Skin of body (tissue), 2 donors: Measurements from ENCODE around the gene TEX47. TPM values are rescaled to one million over a fixed set of nuclear protein-coding genes. Genes with fewer than 3 reads are reported as not detected.

Experiments used
- DNase-seq: peaks from one replicate; lab custom pipeline; 2025; lab: John Stamatoyannopoulos, UW
- total RNA-seq: library from RNA; depleted of rRNA; stranded (reverse); fragments of >200 nt; gene quantifications from one replicate; pipeline ENCODE4 v1.2.3, GENCODE V29; 2014

The TEX47 gene
- total RNA-seq: not detected

DNA sequence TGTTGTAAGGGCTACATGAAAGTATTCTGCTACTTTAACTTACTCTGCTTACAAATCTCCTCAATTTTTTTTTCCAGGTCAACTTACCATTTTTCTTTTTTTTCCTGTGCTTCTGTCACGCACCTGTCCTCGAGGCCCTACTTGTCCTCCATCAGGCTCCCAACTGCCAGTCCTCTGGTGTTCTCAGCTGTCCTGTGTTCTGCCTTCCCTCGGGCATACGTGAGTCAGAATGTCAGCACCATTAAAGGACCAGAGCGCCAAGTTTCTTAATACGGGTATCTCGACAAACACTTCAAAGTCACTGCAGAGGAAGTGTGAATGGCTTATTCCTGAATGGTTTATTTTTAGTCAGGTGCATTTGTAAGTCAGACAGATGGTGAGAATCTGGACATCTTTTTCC lies at the start of gene TEX47:
TSS of gene TEX47 (minus strand) at position 185 of the 400 bp plus-strand sequence. CDS start 795 bp downstream, outside the sequence.
- no peak for DNase-seq

GRCh38 chr7:88845091-88845490 lies 49.6 kb upstream of the TEX47 start:
- no peak for DNase-seq

DNA sequence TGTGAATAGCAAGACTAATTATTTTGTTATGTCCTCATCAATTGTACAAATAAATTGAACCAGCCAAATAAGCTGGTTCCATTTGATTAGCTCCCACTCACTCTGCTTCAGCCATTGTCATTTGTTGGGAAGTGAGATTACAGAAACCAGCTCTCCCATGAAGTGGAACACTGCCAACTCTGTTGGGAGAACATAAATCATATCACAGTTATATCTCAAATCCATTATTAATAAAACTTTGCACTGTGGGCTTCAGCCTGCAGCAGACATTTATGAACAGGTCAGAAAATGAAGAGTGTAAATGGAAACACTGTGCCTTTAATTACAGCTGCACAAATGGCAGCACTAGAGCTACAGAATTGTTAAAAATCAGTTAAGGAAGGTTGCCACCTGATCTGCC lies 46.7 kb upstream of the TEX47 start:
- DNase-seq: no peak

- DNase-seq: no peak
Observed at GRCh38 chr7:88835147-88835728, 39.7 kb upstream of the TEX47 start.

- no peak for DNase-seq
Observed at GRCh38 chr7:88826222-88826621, 30.7 kb upstream of the TEX47 start.

DNA sequence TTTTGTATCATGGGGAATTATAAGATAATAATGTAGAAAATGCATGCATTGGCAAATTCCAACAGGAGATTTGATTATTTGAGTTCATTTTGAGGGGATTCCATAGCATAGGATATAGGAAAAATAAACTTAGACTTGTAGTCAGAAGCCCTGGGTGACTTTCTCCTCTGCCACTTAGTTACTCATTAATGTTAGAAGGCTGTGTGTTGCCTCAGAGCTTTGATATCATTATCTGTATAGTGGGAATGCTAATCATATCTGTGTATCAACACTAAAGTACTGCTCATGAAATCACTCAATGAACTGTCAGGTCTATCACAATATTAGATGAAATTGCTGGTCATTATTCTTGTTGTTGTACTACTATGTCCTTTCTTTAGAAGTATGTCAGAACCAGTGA lies 23.0 kb upstream of the TEX47 start:
- no peak for DNase-seq

DNA sequence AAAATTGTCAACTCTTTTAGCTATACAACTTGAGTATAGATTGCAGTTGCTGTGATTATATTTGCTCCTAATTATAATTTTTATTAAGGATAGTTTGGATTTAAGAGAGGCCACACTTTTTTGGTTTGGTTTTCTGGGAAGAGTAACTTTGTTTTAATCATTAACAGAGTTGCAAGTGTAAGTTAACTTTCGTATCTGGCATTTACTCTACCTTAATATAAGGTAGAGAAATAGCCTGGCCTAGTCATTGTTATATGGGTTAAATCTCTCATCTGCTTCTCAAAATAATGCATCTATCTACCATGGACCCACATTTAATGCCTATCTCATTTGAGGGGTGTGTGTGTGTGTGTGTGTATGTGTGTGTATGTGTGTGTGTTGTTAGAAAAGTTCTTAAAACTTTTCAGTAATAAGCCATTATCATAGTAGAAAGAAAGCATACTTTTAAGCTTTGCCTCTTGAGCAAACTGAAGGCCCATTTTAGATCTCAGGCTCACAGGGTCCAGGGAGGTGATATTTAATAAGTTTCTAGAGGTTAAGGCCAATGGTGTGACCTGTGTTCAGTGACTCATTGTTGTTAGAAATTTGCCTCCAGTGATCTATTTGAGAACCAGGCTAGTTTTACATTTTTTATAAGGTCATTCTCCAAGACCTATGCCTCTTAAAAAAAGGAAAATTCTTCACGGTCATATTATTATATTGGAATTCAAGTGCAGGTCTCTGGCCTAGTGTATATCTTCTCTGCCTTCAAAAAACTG lies 10.9 kb upstream of the TEX47 start:
- no peak for DNase-seq

DNA sequence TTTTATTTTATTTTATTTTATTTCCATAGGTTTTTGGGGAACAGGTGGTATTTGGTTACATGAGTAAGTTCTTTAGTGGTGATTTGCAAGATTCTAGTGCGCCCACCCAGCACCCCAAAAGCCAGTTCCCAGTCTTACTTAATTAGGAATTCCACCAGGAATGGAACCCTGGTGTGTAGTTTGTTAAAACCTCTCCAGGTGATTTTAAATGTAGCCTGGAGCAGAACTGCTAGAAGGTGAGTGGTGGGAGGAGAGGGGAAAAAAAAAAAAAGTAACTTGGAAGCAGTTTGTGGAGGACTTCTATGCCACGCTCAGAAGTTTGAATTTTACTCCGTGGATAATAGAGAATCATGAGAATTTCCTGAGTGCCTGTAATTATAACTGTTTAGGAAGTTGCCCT lies 5.5 kb upstream of the TEX47 start:
- DNase-seq: no peak

DNA sequence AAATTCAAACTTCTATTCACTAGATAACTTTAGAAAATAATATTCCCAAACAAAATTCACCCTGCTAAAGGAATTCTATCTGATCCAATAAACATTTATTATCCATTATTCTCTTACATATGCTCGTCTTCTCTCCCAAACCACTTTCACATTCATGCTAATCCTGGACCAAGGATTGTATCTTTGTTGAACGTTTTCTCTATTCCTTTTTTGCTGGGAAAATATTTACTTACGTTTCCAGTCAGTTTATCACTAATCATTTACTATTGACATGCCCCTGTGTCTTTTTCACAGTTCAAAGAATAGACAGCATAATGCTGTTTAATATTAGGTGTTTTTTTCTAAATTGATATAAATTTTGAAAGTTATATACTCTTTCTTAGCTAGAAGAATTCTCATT lies 3.2 kb downstream of the TEX47 start:
- no peak for DNase-seq

- no peak for DNase-seq
Observed at GRCh38 chr7:88791891-88792290, 3.6 kb downstream of the TEX47 start.

- no peak for DNase-seq
Observed at GRCh38 chr7:88789480-88790064, 6.0 kb downstream of the TEX47 start.

GRCh38 chr7:88787777-88788176 lies 7.8 kb downstream of the TEX47 start:
- no peak for DNase-seq

DNA sequence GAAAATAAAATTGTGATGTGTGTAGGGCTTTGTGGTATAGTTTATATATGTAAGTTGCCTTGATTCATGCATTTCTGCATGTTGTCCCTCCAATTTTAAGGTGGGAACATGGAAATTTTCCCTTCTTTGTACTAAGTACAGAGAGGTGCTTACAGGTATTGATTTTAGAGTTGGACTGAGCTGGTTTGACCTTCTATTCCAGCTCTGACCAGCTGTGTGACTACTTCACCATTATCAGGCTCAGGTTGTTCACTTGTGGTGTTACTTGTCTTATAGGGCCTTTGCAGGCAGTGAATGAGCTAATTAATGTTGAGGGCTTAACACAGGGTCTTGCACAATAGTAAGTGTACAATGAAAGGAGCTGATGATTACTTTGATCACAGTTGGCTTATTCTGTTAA lies 19.7 kb downstream of the TEX47 start:
- DNase-seq: no peak

DNA sequence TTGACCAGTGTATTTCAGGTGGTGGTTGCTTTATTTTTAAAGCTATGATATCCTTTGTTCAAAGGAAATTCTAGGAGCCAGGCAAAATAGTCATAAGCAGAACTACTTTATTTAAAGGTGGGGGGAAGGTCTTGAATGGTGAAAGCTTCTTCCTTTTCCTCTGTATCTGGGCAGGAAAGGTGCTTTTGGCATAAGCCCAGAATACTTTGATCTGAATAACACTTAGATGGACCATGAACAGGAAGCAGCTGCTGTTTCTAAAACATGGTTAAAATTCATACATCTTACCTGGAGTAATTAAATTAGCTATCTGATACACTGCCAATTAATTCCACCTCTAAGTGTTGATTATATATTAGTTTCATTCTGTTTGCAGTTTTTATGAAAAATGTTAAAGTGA lies 22.8 kb downstream of the TEX47 start:
- no peak for DNase-seq

GRCh38 chr7:88771417-88771816 lies 24.1 kb downstream of the TEX47 start:
- no peak for DNase-seq

GRCh38 chr7:88761779-88762178 lies 33.8 kb downstream of the TEX47 start:
- no peak for DNase-seq

DNA sequence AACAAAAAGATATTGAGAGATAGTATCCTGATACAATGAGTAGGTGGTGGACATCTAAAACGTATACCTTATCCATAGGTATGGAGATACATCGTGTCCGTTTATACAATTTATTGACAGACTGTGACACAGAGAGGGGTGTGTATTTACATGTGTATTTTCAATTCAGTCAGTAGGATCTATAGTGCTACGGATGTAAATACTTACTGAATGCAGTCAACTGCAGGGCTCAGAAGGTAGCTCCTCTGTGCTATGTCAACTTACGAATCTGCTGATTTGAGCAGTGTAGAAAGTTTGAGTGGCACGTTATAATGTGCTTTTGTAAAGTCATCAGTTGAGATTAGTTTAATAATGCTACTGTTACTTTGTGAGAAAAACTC lies 35.4 kb downstream of the TEX47 start:
- DNase-seq: no peak

DNA sequence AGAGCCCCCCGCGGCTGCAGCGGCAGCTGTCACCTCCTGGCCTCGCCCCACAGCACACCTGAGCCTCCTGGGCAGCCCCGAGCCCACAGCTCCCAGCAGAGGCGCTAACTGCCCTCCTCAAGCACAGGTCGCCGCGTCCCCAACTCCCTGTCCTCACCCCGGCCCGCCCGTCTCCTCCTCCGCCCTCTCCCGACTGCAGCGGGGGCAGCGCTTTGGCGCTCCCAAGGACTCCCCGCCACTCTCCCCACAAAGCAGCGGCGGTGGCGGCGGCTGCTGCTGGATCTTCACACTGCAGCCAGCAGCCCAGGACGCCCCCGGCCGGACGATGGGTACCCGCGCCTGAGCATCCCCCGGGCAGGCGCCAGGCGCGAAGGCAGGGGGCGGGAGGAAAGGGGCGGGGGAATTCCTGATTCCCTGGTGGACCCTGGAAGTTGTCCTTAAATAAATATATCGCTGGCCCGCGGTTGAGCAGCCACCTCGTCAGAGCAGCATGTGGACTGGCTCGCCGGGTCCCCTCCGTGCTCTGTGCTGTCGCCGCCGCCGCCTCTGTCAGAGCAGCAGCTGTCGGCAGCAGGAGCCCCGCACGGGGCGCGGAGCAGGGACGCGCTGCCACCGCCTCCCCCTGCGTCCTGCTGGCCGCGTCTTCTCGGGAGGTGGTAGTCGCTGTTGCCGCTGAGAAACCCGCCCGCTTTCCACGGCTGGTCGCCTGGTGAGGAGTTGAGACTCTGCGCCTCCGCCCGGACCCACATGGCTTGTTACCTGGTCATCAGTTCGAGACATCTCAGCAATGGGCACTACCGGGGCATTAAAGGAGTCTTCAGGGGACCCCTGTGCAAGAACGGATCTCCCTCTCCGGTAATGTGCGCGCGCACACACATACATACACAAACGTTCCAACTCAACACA lies 36.1 kb downstream of the TEX47 start, which contains the start of gene ZNF804B:
TSS of gene ZNF804B (plus strand) at position 471 of the 906 bp plus-strand sequence. CDS start at position 748, 277 bp downstream.
- no peak for DNase-seq

GRCh38 chr7:88758381-88759229 lies 36.9 kb downstream of the TEX47 start:
- DNase-seq: no peak

DNA sequence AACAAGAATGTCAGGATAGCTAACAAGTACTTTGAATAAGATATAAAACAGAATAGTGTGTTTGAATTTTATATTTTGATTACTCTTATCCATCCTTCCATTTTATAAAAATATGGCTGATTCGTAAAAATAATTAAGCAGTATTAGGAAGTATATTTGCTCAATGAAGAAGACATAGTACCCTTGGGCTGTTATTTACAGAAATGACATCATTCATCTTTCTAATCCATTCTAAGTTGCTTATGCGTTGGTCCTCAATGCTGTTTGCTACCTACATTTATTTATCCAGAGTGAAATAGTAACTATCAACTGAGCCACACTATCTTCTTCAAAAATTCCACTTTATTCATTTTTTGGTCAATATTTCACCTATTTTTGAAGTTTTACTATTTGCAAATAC lies 38.2 kb downstream of the TEX47 start:
- DNase-seq: no peak

- no peak for DNase-seq
Observed at GRCh38 chr7:88756802-88757201, 38.7 kb downstream of the TEX47 start.
